NCI-H460 (cell line): Measurements from ENCODE around the gene AIM2. TPM values are rescaled to one million over a fixed set of nuclear protein-coding genes. Genes with fewer than 3 reads are reported as not detected.
A peak's percentile ranks its signal among the peaks of the same experiment; 100 is the strongest.

Experiments
- DNase-seq: peaks from one replicate; pipeline ENCODE4 v3.0.0-alpha.2; 2016; ENCODE audit warnings: low read depth; ENCODE audit errors: extremely low read depth
- total RNA-seq: library from RNA; depleted of rRNA; stranded (reverse); fragments of >200 nt; shearing (Covaris generic); gene quantifications from 2 replicates; pipeline ENCODE4 v1.2.3, GENCODE V29; 2014; rRNA removed

The AIM2 gene
- total RNA-seq, 1 experiment from 2014 or later: not detected

- no peak for DNase-seq
Measured at GRCh38 chr1:159025043-159025442, 51.5 kb downstream of the AIM2 start.

DNA sequence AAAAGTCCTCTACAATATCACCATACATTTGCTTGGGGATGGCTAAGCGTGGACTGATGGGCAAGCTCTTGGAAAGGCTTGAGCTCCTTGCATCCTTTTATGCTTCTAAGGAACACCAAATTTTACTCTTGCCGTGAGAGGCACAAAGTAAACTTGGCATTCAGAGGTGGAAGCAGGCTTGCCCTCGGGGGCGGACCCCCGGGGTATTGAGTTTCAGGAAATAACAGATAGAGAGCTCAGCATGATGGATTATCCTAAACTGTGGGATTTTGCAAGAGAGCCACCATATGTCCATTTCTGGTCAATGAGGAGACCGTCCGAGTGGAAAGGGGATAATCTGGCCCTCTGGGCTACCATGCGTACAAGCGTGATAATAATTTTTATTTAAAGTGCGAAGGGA is 52.8 kb downstream of the AIM2 start:
- DNase-seq: no peak

GRCh38 chr1:159015440-159015909 is 61.1 kb downstream of the AIM2 start:
- DNase-seq: peak; percentile 80

GRCh38 chr1:159014851-159015250 is 61.7 kb downstream of the AIM2 start:
- no peak for DNase-seq

- no peak for DNase-seq
Measured at GRCh38 chr1:159014003-159014571, 62.5 kb downstream of the AIM2 start.

- DNase-seq: no peak
Measured at GRCh38 chr1:159012495-159012894, 64.1 kb downstream of the AIM2 start.

Other genes starting within 250 kb of the AIM2 start
- gene MNDA, start 245.4 kb downstream of the AIM2 start, total RNA-seq: not detected in 2 replicates
- not detected in 2 replicates for gene PYHIN1, start 145.2 kb downstream of the AIM2 start, total RNA-seq
- 46.6 and 65.7 TPM in 2 replicates for gene IFI16, start 66.9 kb downstream of the AIM2 start, total RNA-seq
- gene CADM3, start 94.8 kb upstream of the AIM2 start, total RNA-seq: not detected in 2 replicates
- not detected in 2 replicates for gene ACKR1, start 128.1 kb upstream of the AIM2 start, total RNA-seq
- gene FCER1A, start 225.6 kb upstream of the AIM2 start, total RNA-seq: 0.15 TPM in 1 of 2 replicates, not detected in the other